GM12872 (cell line): ENCODE measurements around the gene FGGY.

Source experiments
- TF ChIP-seq, protein P1 (sequence below): IDR thresholded peaks from 3 replicates; pipeline ENCODE4 v1.5.1; 2011; ENCODE audit warnings: low read depth, mild to moderate bottlenecking, low read length, moderate library complexity; ENCODE audit not compliant: insufficient read depth

The FGGY gene

GRCh38 chr1:59291561-59291960 lies 5.3 kb upstream of the FGGY start:
- TF ChIP-seq, protein P1, sequence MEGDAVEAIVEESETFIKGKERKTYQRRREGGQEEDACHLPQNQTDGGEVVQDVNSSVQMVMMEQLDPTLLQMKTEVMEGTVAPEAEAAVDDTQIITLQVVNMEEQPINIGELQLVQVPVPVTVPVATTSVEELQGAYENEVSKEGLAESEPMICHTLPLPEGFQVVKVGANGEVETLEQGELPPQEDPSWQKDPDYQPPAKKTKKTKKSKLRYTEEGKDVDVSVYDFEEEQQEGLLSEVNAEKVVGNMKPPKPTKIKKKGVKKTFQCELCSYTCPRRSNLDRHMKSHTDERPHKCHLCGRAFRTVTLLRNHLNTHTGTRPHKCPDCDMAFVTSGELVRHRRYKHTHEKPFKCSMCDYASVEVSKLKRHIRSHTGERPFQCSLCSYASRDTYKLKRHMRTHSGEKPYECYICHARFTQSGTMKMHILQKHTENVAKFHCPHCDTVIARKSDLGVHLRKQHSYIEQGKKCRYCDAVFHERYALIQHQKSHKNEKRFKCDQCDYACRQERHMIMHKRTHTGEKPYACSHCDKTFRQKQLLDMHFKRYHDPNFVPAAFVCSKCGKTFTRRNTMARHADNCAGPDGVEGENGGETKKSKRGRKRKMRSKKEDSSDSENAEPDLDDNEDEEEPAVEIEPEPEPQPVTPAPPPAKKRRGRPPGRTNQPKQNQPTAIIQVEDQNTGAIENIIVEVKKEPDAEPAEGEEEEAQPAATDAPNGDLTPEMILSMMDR = no peak

DNA sequence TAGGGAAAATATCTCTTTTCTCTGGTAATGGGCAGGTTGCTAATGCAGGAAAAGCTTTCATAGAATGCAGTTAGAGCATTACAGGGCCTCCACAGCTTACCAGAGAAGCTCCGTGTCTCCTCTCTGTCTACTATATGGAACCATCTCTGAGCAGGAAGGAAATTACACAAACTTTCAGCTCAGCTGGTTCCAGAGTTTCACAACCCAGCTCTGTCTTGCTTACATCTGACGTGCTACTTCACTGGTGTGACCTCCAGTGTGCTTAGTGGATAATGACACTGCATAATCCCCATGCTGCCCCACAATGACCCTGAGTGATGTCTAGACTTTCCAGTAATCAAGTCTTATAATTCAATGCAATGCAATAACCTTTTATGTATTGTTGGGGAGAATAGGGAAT lies 4.3 kb upstream of the FGGY start:
- TF ChIP-seq, protein P1 = peak; percentile 24; the same call in 1 of the 3 replicates

DNA sequence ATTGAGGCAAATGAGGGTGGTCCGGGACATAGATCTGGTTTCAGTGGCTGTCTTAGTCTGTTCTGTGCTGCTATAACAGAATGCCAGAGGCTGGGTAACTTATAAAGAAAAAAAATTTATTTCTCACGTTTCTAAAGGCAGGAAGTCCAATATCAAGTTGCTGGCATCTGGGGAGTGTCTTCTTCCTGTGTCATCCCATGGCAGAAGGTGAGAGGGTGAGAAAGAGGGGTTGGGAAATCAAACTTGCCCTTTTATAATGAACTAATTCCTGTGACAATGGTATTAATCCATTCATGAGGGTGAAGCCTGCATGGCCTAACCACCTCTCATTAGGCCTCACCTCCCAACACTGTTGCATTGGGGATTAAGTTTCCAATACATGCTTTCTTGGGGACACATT lies 3.7 kb upstream of the FGGY start:
- TF ChIP-seq, protein P1 = no peak

GRCh38 chr1:59293849-59294248 lies 3.0 kb upstream of the FGGY start:
- TF ChIP-seq, protein P1 = no peak

DNA sequence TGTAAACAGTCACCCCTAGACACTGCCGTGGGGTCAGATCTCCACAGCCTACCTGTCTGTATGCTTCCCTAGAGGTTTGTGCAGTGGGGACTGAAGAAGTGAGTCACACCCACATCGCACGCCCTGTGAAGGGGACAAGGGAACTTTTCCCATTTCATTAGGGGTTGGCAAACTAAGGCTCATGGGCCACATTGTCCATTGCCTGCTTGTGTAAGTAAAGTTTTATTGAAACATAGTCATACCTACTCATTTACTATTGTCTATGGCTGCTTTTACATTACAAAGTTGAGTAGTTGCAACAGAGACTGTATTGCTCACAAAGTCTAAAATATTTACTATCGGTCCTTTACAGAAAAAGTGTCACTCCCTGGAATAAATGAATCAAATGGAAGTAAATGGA lies 2.5 kb upstream of the FGGY start:
- TF ChIP-seq, protein P1 = no peak

GRCh38 chr1:59295618-59296017 lies 1.3 kb upstream of the FGGY start:
- TF ChIP-seq, protein P1 = no peak

GRCh38 chr1:59298026-59298583 lies 1.2 kb downstream of the FGGY start:
- TF ChIP-seq, protein P1 = no peak
